ENCODE measurements around the gene ALPI.
"Not testable (repeated sequence)": the region's sequence is repeated elsewhere in the genome, so short reads cannot be mapped to it uniquely, and the experiment has no call there.

The ALPI gene

GRCh38 chr2:232455426-232456255 is at the start of gene ALPI:
TSS of gene ALPI (plus strand) at chr2:232456153. CDS start at chr2:232456200, 47 bp downstream.
- Mint-ChIP-seq H3K27ac (no peak within 1 kb of the TSS), H3K4me1 (no peaks in the 10 kb centered on the region), H3K36me3 (no peaks in the 10 kb centered on the region), H3K27me3 (peaks cover 50% of the 10 kb centered on the region), H3K9me3 (no peaks in the 10 kb centered on the region), H3K4me3 (no peak within 1 kb of the TSS)
- no peak for ATAC-seq

GRCh38 chr2:232406556-232407310 is 49.2 kb upstream of the ALPI start, which contains the start of gene ALPG:
TSS of gene ALPG (plus strand) at chr2:232406844. CDS start at chr2:232406895, 51 bp downstream.
- no peak within 1 kb of the TSS for H3K27ac Mint-ChIP-seq
- peak; percentile 42 for ATAC-seq
- no peaks in the 10 kb centered on the region for H3K36me3 Mint-ChIP-seq
- peaks cover 53% of the 10 kb centered on the region for H3K27me3 Mint-ChIP-seq
- no peaks in the 10 kb centered on the region for H3K9me3 Mint-ChIP-seq
- no peaks in the 10 kb centered on the region for H3K4me1 Mint-ChIP-seq
- no peak within 1 kb of the TSS for H3K4me3 Mint-ChIP-seq

- H3K4me1 Mint-ChIP-seq, H3K27ac Mint-ChIP-seq, H3K36me3 Mint-ChIP-seq, H3K9me3 Mint-ChIP-seq, H3K4me3 Mint-ChIP-seq: not testable (repeated sequence)
- ATAC-seq, result peak; percentile 6
- peaks cover 50% of the 10 kb centered on the region for H3K27me3 Mint-ChIP-seq
These were observed 48.4 kb upstream of the ALPI start for GRCh38 chr2:232407428-232408150.

- ATAC-seq, result peak; percentile 42
- not testable (repeated sequence) for H3K4me3 Mint-ChIP-seq, H3K27ac Mint-ChIP-seq, H3K36me3 Mint-ChIP-seq, H3K9me3 Mint-ChIP-seq, H3K4me1 Mint-ChIP-seq
- peaks cover 55% of the 10 kb centered on the region for H3K27me3 Mint-ChIP-seq
These were observed 47.7 kb upstream of the ALPI start for GRCh38 chr2:232408269-232408668.

- H3K9me3 Mint-ChIP-seq, H3K27ac Mint-ChIP-seq, H3K36me3 Mint-ChIP-seq, H3K4me1 Mint-ChIP-seq, ATAC-seq, H3K4me3 Mint-ChIP-seq: not testable (repeated sequence)
- H3K27me3 Mint-ChIP-seq, result peaks cover 64% of the 10 kb centered on the region
These were observed 46.3 kb upstream of the ALPI start for GRCh38 chr2:232409617-232410016.

GRCh38 chr2:232410238-232410900 is 45.6 kb upstream of the ALPI start:
- H3K4me1 Mint-ChIP-seq, result peaks cover 10% of the 10 kb centered on the region
- H3K4me3 Mint-ChIP-seq, result no peak overlapping the region
- no peak overlapping the region for H3K27ac Mint-ChIP-seq
- no peaks in the 10 kb centered on the region for H3K36me3 Mint-ChIP-seq
- H3K27me3 Mint-ChIP-seq, result peaks cover 67% of the 10 kb centered on the region
- ATAC-seq, result no peak
- H3K9me3 Mint-ChIP-seq, result no peaks in the 10 kb centered on the region

- Mint-ChIP-seq H3K27me3 (peaks cover 78% of the 10 kb centered on the region), H3K36me3 (no peaks in the 10 kb centered on the region), H3K4me1 (peaks cover 10% of the 10 kb centered on the region), H3K4me3 (no peak overlapping the region), H3K27ac (no peak overlapping the region), H3K9me3 (no peaks in the 10 kb centered on the region)
- ATAC-seq, result no peak
These were observed 43.9 kb upstream of the ALPI start for GRCh38 chr2:232411901-232412629.

- H3K27ac Mint-ChIP-seq, result no peak overlapping the region
- H3K9me3 Mint-ChIP-seq, result no peaks in the 10 kb centered on the region
- peaks cover 10% of the 10 kb centered on the region for H3K4me1 Mint-ChIP-seq
- H3K4me3 Mint-ChIP-seq, result no peak overlapping the region
- ATAC-seq, result no peak
- H3K27me3 Mint-ChIP-seq, result peaks cover 74% of the 10 kb centered on the region
- H3K36me3 Mint-ChIP-seq, result no peaks in the 10 kb centered on the region
These were observed 43.0 kb upstream of the ALPI start for GRCh38 chr2:232412986-232413385.

- Mint-ChIP-seq H3K4me3 (no peak overlapping the region), H3K9me3 (no peaks in the 10 kb centered on the region), H3K27me3 (peaks cover 84% of the 10 kb centered on the region), H3K4me1 (peaks cover 22% of the 10 kb centered on the region), H3K27ac (no peak overlapping the region), H3K36me3 (no peaks in the 10 kb centered on the region)
- ATAC-seq, result no peak
These were observed 40.7 kb upstream of the ALPI start for GRCh38 chr2:232415138-232415690.

- ATAC-seq, result no peak
- H3K4me1 Mint-ChIP-seq, result peaks cover 22% of the 10 kb centered on the region
- no peaks in the 10 kb centered on the region for H3K9me3 Mint-ChIP-seq
- H3K27me3 Mint-ChIP-seq, result peaks cover 83% of the 10 kb centered on the region
- H3K4me3 Mint-ChIP-seq, result no peak overlapping the region
- no peak overlapping the region for H3K27ac Mint-ChIP-seq
- H3K36me3 Mint-ChIP-seq, result no peaks in the 10 kb centered on the region
These were observed 40.0 kb upstream of the ALPI start for GRCh38 chr2:232415736-232416520.

- H3K9me3 Mint-ChIP-seq, result no peaks in the 10 kb centered on the region
- no peak overlapping the region for H3K4me3 Mint-ChIP-seq
- no peak for ATAC-seq
- peaks cover 88% of the 10 kb centered on the region for H3K27me3 Mint-ChIP-seq
- peaks cover 24% of the 10 kb centered on the region for H3K4me1 Mint-ChIP-seq
- H3K27ac Mint-ChIP-seq, result no peak overlapping the region
- H3K36me3 Mint-ChIP-seq, result no peaks in the 10 kb centered on the region
These were observed 39.2 kb upstream of the ALPI start for GRCh38 chr2:232416521-232417470.

- Mint-ChIP-seq H3K36me3 (no peaks in the 10 kb centered on the region), H3K9me3 (peaks cover under 1% of the 10 kb centered on the region), H3K4me3 (no peak overlapping the region), H3K27me3 (peaks cover 92% of the 10 kb centered on the region), H3K27ac (no peak overlapping the region), H3K4me1 (peaks cover 22% of the 10 kb centered on the region)
- ATAC-seq, result no peak
These were observed 38.5 kb upstream of the ALPI start for GRCh38 chr2:232417489-232417888.

- Mint-ChIP-seq H3K27ac (no peak overlapping the region), H3K9me3 (peaks cover 4% of the 10 kb centered on the region), H3K27me3 (peaks cover 92% of the 10 kb centered on the region), H3K36me3 (no peaks in the 10 kb centered on the region), H3K4me1 (peaks cover 17% of the 10 kb centered on the region), H3K4me3 (no peak overlapping the region)
- no peak for ATAC-seq
These were observed 37.9 kb upstream of the ALPI start for GRCh38 chr2:232418056-232418455.
